GM08714 (cell line): ENCODE data around the gene ELMOD3.
"Not testable (repeated sequence)": the region's sequence is repeated elsewhere in the genome, so short reads cannot be mapped to it uniquely, and the experiment has no call there.

Source experiments
- H3K4me3 ChIP-seq: fragments of 200-500 bp; sonication (Bioruptor generic); 2 replicates; pipeline ENCODE4 v1.5.1; 2014; ENCODE audit warnings: mild to moderate bottlenecking, low read length, inconsistent platforms
- ZNF274 ChIP-seq: IDR thresholded peaks from 2 replicates; pipeline ENCODE4 v1.6.1; 2012; ENCODE audit warnings: mild to moderate bottlenecking, low read depth, low read length

Gene ELMOD3

GRCh38 chr2:85413592-85414420, 59.2 kb downstream of the ELMOD3 start:
- H3K4me3 ChIP-seq: no peak overlapping the region
- TF ChIP-seq ZNF274: no peak

- H3K4me3 ChIP-seq: not testable (repeated sequence)
These were observed 59.8 kb downstream of the ELMOD3 start for GRCh38 chr2:85414421-85414759.

- H3K4me3 ChIP-seq: no peak overlapping the region
- no peak for TF ChIP-seq ZNF274
These were observed 60.4 kb downstream of the ELMOD3 start for GRCh38 chr2:85414761-85415553.

GRCh38 chr2:85415980-85416650, 61.5 kb downstream of the ELMOD3 start:
- H3K4me3 ChIP-seq: no peak overlapping the region
- TF ChIP-seq ZNF274: no peak

GRCh38 chr2:85418132-85419008, 63.8 kb downstream of the ELMOD3 start, which contains the start of gene SH2D6:
SH2D6 (plus strand) TSS chr2:85418714; CDS start chr2:85429466, 10,752 bp downstream.
- H3K4me3 ChIP-seq: peak within 1 kb of the TSS; percentile 74
- no peak for TF ChIP-seq ZNF274

DNA sequence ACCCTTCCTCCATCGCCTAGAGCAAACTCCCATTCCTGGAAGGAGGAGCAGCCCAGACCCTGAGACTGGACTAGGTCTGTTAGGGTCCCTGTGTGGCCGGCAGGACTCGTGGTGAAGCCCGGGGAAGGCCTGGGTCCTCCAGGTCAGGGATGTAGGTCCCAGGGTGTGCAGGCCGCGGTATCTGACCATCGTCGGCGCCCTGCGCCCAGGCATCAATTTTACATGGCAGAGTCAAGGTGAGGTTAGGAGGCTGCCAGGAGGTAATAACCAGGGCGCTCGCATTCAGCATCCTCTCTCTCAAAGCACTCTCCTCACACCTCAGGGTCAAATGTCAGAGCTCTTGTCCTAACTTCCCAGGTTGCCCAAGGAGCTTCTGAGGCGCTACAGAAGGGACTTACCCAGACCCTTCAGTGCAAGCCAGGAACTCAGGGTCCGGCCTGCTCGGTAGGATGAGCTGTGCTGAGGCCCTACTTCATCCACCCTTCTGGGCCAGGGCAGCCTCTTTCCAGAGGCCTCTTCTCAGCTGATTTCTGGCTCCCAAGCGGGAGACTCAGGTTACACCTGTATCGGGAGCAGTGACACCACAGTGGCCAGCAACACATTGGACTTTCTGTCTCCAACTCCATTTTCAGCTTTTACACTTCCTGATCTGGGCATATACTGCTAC, 64.6 kb downstream of the ELMOD3 start:
- no peak for TF ChIP-seq ZNF274
- peak overlapping the region; percentile 74 for H3K4me3 ChIP-seq

DNA sequence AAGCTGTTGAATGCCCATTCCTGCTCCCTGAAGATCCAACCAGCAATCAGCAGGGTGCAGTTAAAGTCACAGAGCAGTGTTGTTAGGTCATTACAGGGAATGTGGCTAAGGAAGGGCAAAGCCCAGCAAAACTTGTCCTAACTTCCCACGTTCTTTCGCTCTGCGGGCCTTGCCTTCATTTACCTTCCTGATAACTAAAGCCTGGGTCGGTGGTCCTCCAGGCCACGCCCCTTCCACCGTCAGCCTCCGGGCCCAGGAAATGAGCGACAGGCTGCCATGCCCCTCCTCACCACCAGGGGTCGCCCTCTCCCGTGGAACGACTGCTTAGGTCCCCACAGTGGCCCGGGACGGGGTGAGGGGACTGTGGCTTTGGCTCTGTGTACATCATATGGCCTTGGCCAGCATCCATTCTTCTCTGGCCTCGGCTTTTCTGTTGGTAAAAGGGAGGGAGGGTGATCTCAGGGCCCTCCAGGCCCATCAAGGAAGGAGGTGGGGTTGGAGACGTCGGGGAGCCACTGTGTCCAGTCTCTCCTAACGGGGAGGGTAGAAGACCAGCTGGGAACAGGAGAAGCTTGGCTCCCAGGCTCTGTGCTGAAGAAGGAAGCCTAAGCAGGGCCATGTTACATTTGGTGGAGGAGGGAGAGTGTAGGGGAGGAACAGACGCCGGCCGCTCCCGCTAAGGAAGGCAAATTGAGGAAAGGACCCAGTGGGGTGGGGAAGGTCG, 66.1 kb downstream of the ELMOD3 start:
- no peak for TF ChIP-seq ZNF274
- H3K4me3 ChIP-seq: no peak overlapping the region

GRCh38 chr2:85421260-85422071, 66.9 kb downstream of the ELMOD3 start:
- no peak overlapping the region for H3K4me3 ChIP-seq
- no peak for TF ChIP-seq ZNF274

DNA sequence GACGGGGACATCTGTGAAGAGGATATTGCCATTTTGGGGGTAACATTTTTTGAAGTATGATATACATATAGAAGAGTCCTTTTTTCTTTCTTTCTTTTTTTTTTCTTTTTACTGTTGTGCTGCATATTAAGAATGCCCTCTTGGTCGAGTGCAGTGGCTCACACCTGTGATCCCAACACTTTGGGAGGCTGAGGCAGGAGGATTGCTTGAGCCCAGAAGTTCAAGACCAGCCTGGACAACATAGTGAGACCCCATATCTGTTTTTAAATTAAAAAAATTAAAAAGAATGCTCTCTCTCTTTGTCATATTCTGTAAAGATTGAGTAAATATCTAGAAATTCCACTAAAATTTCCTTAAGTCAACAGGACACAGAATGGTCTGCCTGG, 67.5 kb downstream of the ELMOD3 start:
- no peak for TF ChIP-seq ZNF274

DNA sequence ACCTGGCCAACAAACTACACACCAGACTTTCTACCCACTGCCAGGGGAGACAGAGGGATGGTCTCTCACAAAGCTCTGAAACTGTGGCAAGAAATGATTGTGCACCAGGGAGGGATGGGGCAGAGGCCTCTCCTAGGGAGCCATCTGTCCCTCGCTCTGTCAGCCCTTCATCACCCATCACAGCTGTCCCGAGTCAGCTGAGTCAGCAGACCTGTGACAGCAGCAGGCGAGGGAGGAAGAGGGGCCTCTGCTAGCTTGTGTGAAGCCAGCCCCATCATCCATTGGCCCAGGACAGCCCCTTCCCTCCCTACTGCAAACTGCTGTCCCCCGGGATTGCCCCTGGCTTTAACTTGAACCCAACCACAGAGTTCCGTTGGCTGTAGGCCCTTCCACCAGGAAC, 69.0 kb downstream of the ELMOD3 start:
- no peak overlapping the region for H3K4me3 ChIP-seq
- no peak for TF ChIP-seq ZNF274

More for the DNA sequence above, 67.5 kb downstream of the ELMOD3 start:
- no peak overlapping the region for H3K4me3 ChIP-seq

DNA sequence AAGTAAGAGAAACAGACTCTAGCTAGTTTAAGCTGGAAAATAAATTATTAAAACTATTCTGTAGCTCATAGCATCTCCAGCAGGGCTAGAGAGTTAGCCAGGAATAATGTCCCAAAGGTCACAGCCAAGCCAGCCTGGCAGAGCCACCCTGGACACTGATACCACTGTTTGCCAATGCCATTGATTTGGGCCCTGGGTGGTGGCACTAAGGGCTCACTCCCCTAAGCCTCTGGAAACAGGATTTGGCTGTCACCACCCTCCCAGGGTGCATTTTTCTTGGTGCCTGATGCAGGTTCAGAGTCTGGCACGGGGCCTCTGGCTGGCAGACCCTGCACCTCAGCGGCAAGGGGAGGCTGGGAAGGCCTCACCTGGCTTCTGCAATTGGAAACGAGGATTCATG, 71.0 kb downstream of the ELMOD3 start:
- TF ChIP-seq ZNF274: no peak
- no peak overlapping the region for H3K4me3 ChIP-seq

GRCh38 chr2:85427300-85427835, 72.8 kb downstream of the ELMOD3 start:
- no peak overlapping the region for H3K4me3 ChIP-seq
- TF ChIP-seq ZNF274: no peak
